ENCODE data around the gene PLCD1. TPM values are rescaled to one million over a fixed set of nuclear protein-coding genes. Genes with fewer than 3 reads are reported as not detected.

PLCD1 gene
- total RNA-seq, 1 donor from 2014 or later: 23.6 TPM

- TF ChIP-seq CTCF (IDR thresholded peaks at IDR 0.05): no peak
- Mint-ChIP-seq H3K4me3 (ENCODE audit: unreplicated experiment) (no peak overlapping the region), H3K27ac (ENCODE audit: unreplicated experiment) (no peak overlapping the region), H3K4me1 (ENCODE audit: low read depth) (peaks cover 22% of the 10 kb centered on the region), H3K9me3 (ENCODE audit: low read depth) (no peaks in the 10 kb centered on the region), H3K36me3 (ENCODE audit: low read depth) (no peaks in the 10 kb centered on the region), H3K27me3 (ENCODE audit: low read depth) (no peaks in the 10 kb centered on the region)
- no peak for DNase-seq (ENCODE audit: low spot score)
Observed at GRCh38 chr3:37995652-37996641, 33.5 kb downstream of the PLCD1 start.

DNA sequence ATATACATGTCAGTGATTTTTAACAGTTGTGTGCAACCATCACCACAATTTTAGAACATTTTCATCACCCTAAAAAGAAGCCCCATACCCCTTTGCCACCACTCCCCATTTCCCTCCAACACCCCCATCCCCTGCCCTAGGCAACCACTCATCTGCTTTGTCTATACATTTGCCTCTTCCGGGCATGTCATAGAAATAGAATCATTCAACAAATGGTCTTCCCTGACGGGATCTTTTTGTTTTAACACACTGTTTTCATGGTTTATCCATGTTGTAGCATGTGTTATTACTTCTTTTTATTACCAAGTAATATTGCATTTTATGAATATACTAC, 34.8 kb downstream of the PLCD1 start:
- no peak for TF ChIP-seq CTCF (IDR thresholded peaks at IDR 0.05)
- peak overlapping the region; percentile 75 for H3K4me3 Mint-ChIP-seq (ENCODE audit: unreplicated experiment)
- peaks cover 22% of the 10 kb centered on the region for H3K4me1 Mint-ChIP-seq (ENCODE audit: low read depth)
- H3K36me3 Mint-ChIP-seq (ENCODE audit: low read depth): no peaks in the 10 kb centered on the region
- DNase-seq (ENCODE audit: low spot score): no peak
- no peaks in the 10 kb centered on the region for H3K9me3 Mint-ChIP-seq (ENCODE audit: low read depth)
- H3K27me3 Mint-ChIP-seq (ENCODE audit: low read depth): no peaks in the 10 kb centered on the region
- no peak overlapping the region for H3K27ac Mint-ChIP-seq (ENCODE audit: unreplicated experiment)

- H3K4me1 Mint-ChIP-seq (ENCODE audit: low read depth): peaks cover 19% of the 10 kb centered on the region
- H3K27ac Mint-ChIP-seq (ENCODE audit: unreplicated experiment): peak overlapping the region; percentile 92
- H3K4me3 Mint-ChIP-seq (ENCODE audit: unreplicated experiment): peak overlapping the region; percentile 75
- DNase-seq (ENCODE audit: low spot score): peak; percentile 87
- H3K9me3 Mint-ChIP-seq (ENCODE audit: low read depth): no peaks in the 10 kb centered on the region
- no peaks in the 10 kb centered on the region for H3K36me3 Mint-ChIP-seq (ENCODE audit: low read depth)
- peak; percentile 28 for TF ChIP-seq CTCF (IDR thresholded peaks at IDR 0.05)
- H3K27me3 Mint-ChIP-seq (ENCODE audit: low read depth): no peaks in the 10 kb centered on the region
Observed at GRCh38 chr3:37993820-37994638, 35.4 kb downstream of the PLCD1 start.

DNA sequence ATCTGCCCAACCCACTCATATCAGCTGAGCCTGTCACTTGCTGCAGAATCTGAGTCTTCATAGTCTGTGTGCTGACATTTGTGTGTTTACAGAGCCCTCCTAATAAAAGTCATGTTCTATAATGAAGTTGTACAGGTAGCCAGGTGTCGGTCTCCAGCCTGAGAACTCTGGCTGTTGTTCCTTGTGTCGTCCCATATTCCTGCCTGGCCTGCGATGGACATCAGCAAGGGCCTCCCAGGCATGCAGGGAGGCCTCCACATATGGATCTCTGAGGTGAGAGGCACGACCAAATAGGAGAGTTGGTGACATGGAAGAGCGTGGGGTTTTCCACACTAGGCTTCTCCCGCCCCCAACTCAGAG, 36.0 kb downstream of the PLCD1 start:
- no peak for DNase-seq (ENCODE audit: low spot score)
- peak overlapping the region; percentile 75 for H3K4me3 Mint-ChIP-seq (ENCODE audit: unreplicated experiment)
- H3K36me3 Mint-ChIP-seq (ENCODE audit: low read depth): no peaks in the 10 kb centered on the region
- H3K27me3 Mint-ChIP-seq (ENCODE audit: low read depth): no peaks in the 10 kb centered on the region
- H3K27ac Mint-ChIP-seq (ENCODE audit: unreplicated experiment): no peak overlapping the region
- no peaks in the 10 kb centered on the region for H3K9me3 Mint-ChIP-seq (ENCODE audit: low read depth)
- peaks cover 15% of the 10 kb centered on the region for H3K4me1 Mint-ChIP-seq (ENCODE audit: low read depth)
- no peak for TF ChIP-seq CTCF (IDR thresholded peaks at IDR 0.05)

- H3K27me3 Mint-ChIP-seq (ENCODE audit: low read depth): no peaks in the 10 kb centered on the region
- TF ChIP-seq CTCF (IDR thresholded peaks at IDR 0.05): no peak
- no peak for DNase-seq (ENCODE audit: low spot score)
- no peaks in the 10 kb centered on the region for H3K9me3 Mint-ChIP-seq (ENCODE audit: low read depth)
- peaks cover 12% of the 10 kb centered on the region for H3K4me1 Mint-ChIP-seq (ENCODE audit: low read depth)
- H3K27ac Mint-ChIP-seq (ENCODE audit: unreplicated experiment): no peak overlapping the region
- no peaks in the 10 kb centered on the region for H3K36me3 Mint-ChIP-seq (ENCODE audit: low read depth)
- H3K4me3 Mint-ChIP-seq (ENCODE audit: unreplicated experiment): no peak overlapping the region
Observed at GRCh38 chr3:37993067-37993455, 36.4 kb downstream of the PLCD1 start.
